ENCODE data around the gene GPR78.

The GPR78 gene

DNA sequence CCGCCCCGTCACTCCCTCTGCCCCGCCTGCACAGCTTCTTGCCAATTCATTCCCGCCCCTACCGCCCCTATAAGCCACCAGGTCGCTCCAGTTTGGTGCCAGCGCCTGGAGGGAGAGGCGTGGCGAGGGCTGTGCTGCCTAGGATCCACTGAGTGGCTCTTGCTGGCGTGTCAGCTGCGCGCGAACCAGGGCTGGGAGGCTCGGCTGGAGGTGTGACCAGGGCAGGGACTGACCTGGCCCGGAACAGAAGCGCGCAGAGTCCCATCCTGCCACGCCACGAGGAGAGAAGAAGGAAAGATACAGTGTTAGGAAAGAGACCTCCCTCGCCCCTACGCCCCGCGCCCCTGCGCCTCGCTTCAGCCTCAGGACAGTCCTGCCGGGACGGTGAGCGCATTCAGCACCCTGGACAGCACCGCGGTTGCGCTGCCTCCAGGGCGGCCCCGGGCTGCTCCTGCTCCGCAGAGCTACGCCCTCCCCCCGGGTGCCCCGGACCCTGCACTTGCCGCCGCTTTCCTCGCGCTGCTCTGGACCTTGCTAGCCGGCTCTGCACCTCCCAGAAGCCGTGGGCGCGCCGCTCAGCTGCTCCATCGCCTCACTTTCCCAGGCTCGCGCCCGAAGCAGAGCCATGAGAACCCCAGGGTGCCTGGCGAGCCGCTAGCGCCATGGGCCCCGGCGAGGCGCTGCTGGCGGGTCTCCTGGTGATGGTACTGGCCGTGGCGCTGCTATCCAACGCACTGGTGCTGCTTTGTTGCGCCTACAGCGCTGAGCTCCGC, at the start of gene GPR78:
TSS of gene GPR78 (plus strand) at position 72 of the 773 bp plus-strand sequence. CDS start at position 663, 591 bp downstream.
- no peak within 1 kb of the TSS for H3K27ac ChIP-seq (ENCODE audit: low read depth, low read length, poor library complexity, severe bottlenecking)
- H3K4me2 ChIP-seq (ENCODE audit: low read length), result no peak within 1 kb of the TSS
- no peaks in the 10 kb centered on the region for H3K9me2 ChIP-seq (ENCODE audit: low read depth, low read length)
- no peak within 1 kb of the TSS for H3K4me3 ChIP-seq (ENCODE audit: low read depth, low read length, poor library complexity, severe bottlenecking)
- no peaks in the 10 kb centered on the region for H3K9me3 ChIP-seq (ENCODE audit: low read length)
- no peak within 1 kb of the TSS for H2AFZ ChIP-seq (ENCODE audit: low read length)
- H3K9ac ChIP-seq (ENCODE audit: low read length), result no peak within 1 kb of the TSS
- no peaks in the 10 kb centered on the region for H3K79me2 ChIP-seq (ENCODE audit: insufficient read depth, low read length)
- H3K36me3 ChIP-seq (ENCODE audit: insufficient read depth, low read length), result no peaks in the 10 kb centered on the region
- H3K4me1 ChIP-seq (ENCODE audit: insufficient read depth, low read length, severe bottlenecking), result no peaks in the 10 kb centered on the region
- H3K27me3 ChIP-seq (ENCODE audit: insufficient read depth, low read length), result no peaks in the 10 kb centered on the region; the same call in 1 of the 2 replicates
- TF ChIP-seq, protein P1, sequence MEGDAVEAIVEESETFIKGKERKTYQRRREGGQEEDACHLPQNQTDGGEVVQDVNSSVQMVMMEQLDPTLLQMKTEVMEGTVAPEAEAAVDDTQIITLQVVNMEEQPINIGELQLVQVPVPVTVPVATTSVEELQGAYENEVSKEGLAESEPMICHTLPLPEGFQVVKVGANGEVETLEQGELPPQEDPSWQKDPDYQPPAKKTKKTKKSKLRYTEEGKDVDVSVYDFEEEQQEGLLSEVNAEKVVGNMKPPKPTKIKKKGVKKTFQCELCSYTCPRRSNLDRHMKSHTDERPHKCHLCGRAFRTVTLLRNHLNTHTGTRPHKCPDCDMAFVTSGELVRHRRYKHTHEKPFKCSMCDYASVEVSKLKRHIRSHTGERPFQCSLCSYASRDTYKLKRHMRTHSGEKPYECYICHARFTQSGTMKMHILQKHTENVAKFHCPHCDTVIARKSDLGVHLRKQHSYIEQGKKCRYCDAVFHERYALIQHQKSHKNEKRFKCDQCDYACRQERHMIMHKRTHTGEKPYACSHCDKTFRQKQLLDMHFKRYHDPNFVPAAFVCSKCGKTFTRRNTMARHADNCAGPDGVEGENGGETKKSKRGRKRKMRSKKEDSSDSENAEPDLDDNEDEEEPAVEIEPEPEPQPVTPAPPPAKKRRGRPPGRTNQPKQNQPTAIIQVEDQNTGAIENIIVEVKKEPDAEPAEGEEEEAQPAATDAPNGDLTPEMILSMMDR (IDR thresholded peaks at IDR 0.05; ENCODE audit: low read length), result no peak
- no peak for TF ChIP-seq EZH2 (IDR thresholded peaks at IDR 0.05; ENCODE audit: borderline replicate concordance, low read length)
- no peaks in the 10 kb centered on the region for H4K20me1 ChIP-seq (ENCODE audit: insufficient read depth, low read length)
- H3F3A ChIP-seq (ENCODE audit: insufficient read depth, low read length), result no peaks in the 10 kb centered on the region

DNA sequence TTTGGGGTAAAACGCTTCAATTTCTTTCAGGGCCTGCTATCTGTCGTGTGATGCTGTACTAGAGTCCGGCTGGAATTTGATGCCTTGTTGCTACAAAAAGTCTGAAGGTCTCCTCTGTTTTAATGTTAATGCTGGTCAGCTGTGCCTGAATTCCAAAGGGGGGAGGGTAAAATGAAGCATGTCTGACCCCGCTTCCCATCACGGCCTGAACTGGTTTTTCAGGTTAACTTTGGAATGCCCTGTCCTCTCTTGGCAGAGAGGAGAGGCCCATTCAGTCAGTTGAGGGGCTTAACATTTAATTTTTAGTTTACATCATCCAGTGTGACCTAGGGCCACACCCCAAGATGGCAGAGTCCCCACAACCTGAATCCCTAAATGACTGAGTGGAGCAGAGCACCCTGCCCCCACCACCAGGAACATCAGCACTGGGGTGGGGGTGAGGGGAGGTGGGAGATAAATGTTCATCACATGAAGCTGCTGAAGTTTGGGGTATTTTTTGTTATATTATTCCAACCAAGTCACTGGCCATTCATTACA, 47.9 kb upstream of the GPR78 start:
- Histone ChIP-seq H2AFZ (ENCODE audit: low read length) (no peak overlapping the region), H3K4me2 (ENCODE audit: low read length) (no peak overlapping the region), H3K36me3 (ENCODE audit: insufficient read depth, low read length) (no peaks in the 10 kb centered on the region), H4K20me1 (ENCODE audit: insufficient read depth, low read length) (no peaks in the 10 kb centered on the region), H3K4me3 (ENCODE audit: low read depth, low read length, poor library complexity, severe bottlenecking) (no peak overlapping the region), H3K9ac (ENCODE audit: low read length) (no peak overlapping the region), H3K27ac (ENCODE audit: low read depth, low read length, poor library complexity, severe bottlenecking) (no peak overlapping the region), H3K9me2 (ENCODE audit: low read depth, low read length) (no peaks in the 10 kb centered on the region), H3K79me2 (ENCODE audit: insufficient read depth, low read length) (no peaks in the 10 kb centered on the region), H3K27me3 (ENCODE audit: insufficient read depth, low read length) (no peaks in the 10 kb centered on the region), H3K4me1 (ENCODE audit: insufficient read depth, low read length, severe bottlenecking) (no peaks in the 10 kb centered on the region), H3K9me3 (ENCODE audit: low read length) (no peaks in the 10 kb centered on the region), H3F3A (ENCODE audit: insufficient read depth, low read length) (no peaks in the 10 kb centered on the region)
- TF ChIP-seq, protein P1 (IDR thresholded peaks at IDR 0.05; ENCODE audit: low read length), result no peak
- no peak for TF ChIP-seq EZH2 (IDR thresholded peaks at IDR 0.05; ENCODE audit: borderline replicate concordance, low read length)

GRCh38 chr4:8533274-8533865, 46.8 kb upstream of the GPR78 start:
- H3K36me3 ChIP-seq (ENCODE audit: insufficient read depth, low read length), result no peaks in the 10 kb centered on the region
- no peaks in the 10 kb centered on the region for H3K9me3 ChIP-seq (ENCODE audit: low read length)
- H3K27me3 ChIP-seq (ENCODE audit: insufficient read depth, low read length), result no peaks in the 10 kb centered on the region
- H3K27ac ChIP-seq (ENCODE audit: low read depth, low read length, poor library complexity, severe bottlenecking), result no peak overlapping the region
- H3K9ac ChIP-seq (ENCODE audit: low read length), result no peak overlapping the region
- no peaks in the 10 kb centered on the region for H4K20me1 ChIP-seq (ENCODE audit: insufficient read depth, low read length)
- H3K4me1 ChIP-seq (ENCODE audit: insufficient read depth, low read length, severe bottlenecking), result no peaks in the 10 kb centered on the region
- no peak overlapping the region for H3K4me2 ChIP-seq (ENCODE audit: low read length)
- no peaks in the 10 kb centered on the region for H3F3A ChIP-seq (ENCODE audit: insufficient read depth, low read length)
- no peak overlapping the region for H3K4me3 ChIP-seq (ENCODE audit: low read depth, low read length, poor library complexity, severe bottlenecking)
- H2AFZ ChIP-seq (ENCODE audit: low read length), result no peak overlapping the region
- TF ChIP-seq, protein P1 (IDR thresholded peaks at IDR 0.05; ENCODE audit: low read length), result no peak
- no peak for TF ChIP-seq EZH2 (IDR thresholded peaks at IDR 0.05; ENCODE audit: borderline replicate concordance, low read length)
- H3K9me2 ChIP-seq (ENCODE audit: low read depth, low read length), result no peaks in the 10 kb centered on the region
- no peaks in the 10 kb centered on the region for H3K79me2 ChIP-seq (ENCODE audit: insufficient read depth, low read length)

Measured in OCI-LY1 (cell line).